G401 (cell line): ENCODE measurements around the gene NTN1. TPM values are rescaled to one million over a fixed set of nuclear protein-coding genes. Genes with fewer than 3 reads are reported as not detected.
"Not testable (repeated sequence)": the region's sequence is repeated elsewhere in the genome, so short reads cannot be mapped to it uniquely, and the experiment has no call there.

Experiments
- DNase-seq: peaks from one replicate; pipeline ENCODE4 v3.0.0-alpha.2; 2015; ENCODE audit warnings: low spot score
- in situ Hi-C: cut with HindIII; loops from 2 replicates; pipeline ENCODE4 v1.10.0; 2016; ENCODE audit warnings: low sequenced_read_pairs, mixed read lengths
- total RNA-seq: library from RNA; depleted of rRNA; stranded (reverse); fragments of >200 nt; shearing (Covaris generic); gene quantifications from 2 replicates; pipeline ENCODE4 v1.2.3, GENCODE V29; 2014; rRNA removed

The NTN1 gene
- total RNA-seq: not detected in 2 replicates

GRCh38 chr17:9021158-9021991 lies at the start of gene NTN1:
Gene NTN1, plus strand, starts transcription at chr17:9021510. Its CDS starts 864 bp downstream, at chr17:9022374.
- in situ Hi-C loops: no loop called here
- DNase-seq: no peak

GRCh38 chr17:8975091-8975725 lies 46.1 kb upstream of the NTN1 start:
- DNase-seq: no peak
- in situ Hi-C loops: no loop called here

GRCh38 chr17:8976638-8977037 lies 44.7 kb upstream of the NTN1 start:
- in situ Hi-C loops: no loop called here

GRCh38 chr17:8979715-8980114 lies 41.6 kb upstream of the NTN1 start:
- no peak for DNase-seq
- in situ Hi-C loops: no loop called here

More at GRCh38 chr17:8976638-8977037, 44.7 kb upstream of the NTN1 start:
- DNase-seq: no peak

GRCh38 chr17:8981443-8981842 lies 39.9 kb upstream of the NTN1 start:
- no peak for DNase-seq
- in situ Hi-C loops: no loop called here

- in situ Hi-C loops, DNase-seq: not testable (repeated sequence)
Measured at GRCh38 chr17:8984225-8984624, 37.1 kb upstream of the NTN1 start.

GRCh38 chr17:8985054-8985701 lies 36.1 kb upstream of the NTN1 start:
- in situ Hi-C loops: no loop called here
- no peak for DNase-seq

- in situ Hi-C loops: no loop called here
- DNase-seq: no peak
Measured at GRCh38 chr17:8986295-8986694, 35.0 kb upstream of the NTN1 start.

- DNase-seq, in situ Hi-C loops: not testable (repeated sequence)
Measured at GRCh38 chr17:8988263-8988935, 32.9 kb upstream of the NTN1 start.

- in situ Hi-C loops: no loop called here
Measured at GRCh38 chr17:8991514-8992285, 29.6 kb upstream of the NTN1 start.

GRCh38 chr17:8994319-8994718 lies 27.0 kb upstream of the NTN1 start:
- in situ Hi-C loops: no loop called here
- DNase-seq: peak; percentile 39

More at GRCh38 chr17:8991514-8992285, 29.6 kb upstream of the NTN1 start:
- peak; percentile 39 for DNase-seq

- no peak for DNase-seq
- in situ Hi-C loops: no loop called here
Measured at GRCh38 chr17:8995711-8996110, 25.6 kb upstream of the NTN1 start.

- in situ Hi-C loops: no loop called here
- DNase-seq: peak; percentile 8
Measured at GRCh38 chr17:8997994-8998628, 23.2 kb upstream of the NTN1 start.

GRCh38 chr17:9001559-9001958 lies 19.8 kb upstream of the NTN1 start:
- no peak for DNase-seq
- in situ Hi-C loops: no loop called here

- in situ Hi-C loops: no loop called here
- DNase-seq: no peak
Measured at GRCh38 chr17:9002227-9002605, 19.1 kb upstream of the NTN1 start.

- no peak for DNase-seq
- in situ Hi-C loops: no loop called here
Measured at GRCh38 chr17:9002606-9003354, 18.5 kb upstream of the NTN1 start.

GRCh38 chr17:9003355-9004131 lies 17.8 kb upstream of the NTN1 start:
- no peak for DNase-seq
- in situ Hi-C loops: no loop called here
